ENCODE measurements around the gene FSD1. TPM values are rescaled to one million over a fixed set of nuclear protein-coding genes. Genes with fewer than 3 reads are reported as not detected.

FSD1 gene
- total and polyA plus RNA-seq, 9 of the 15 experiments (the other 6 are each of a cell fraction or from before 2014, with no cell fraction given), result 0.11 to 1.9 (median 0.94) TPM; not detected in 1

GRCh38 chr19:4367336-4367723, 62.9 kb downstream of the FSD1 start:
- peaks cover 82% of the 10 kb centered on the region; the same call in 2 of the 3 replicates for H3K36me3 ChIP-seq (ENCODE audit: control insufficient read depth, insufficient read depth, low read length)
- H3K4me3 ChIP-seq, result no peak overlapping the region
- no peak overlapping the region for H3K4me2 ChIP-seq (ENCODE audit: insufficient read depth, low read length)
- FAIRE-seq, result no peak
- intact Hi-C loops (cut with micrococcal nuclease) (no loop called here), in situ Hi-C loops (cut with MboI) (no loop called here)
- DNase-seq (ENCODE audit: extremely low read depth in 1 of 4, low spot score in 3 of 4), result no peak
- no TSS peak for BruUV-seq (replicated peaks)
- no peak overlapping the region for H2AFZ ChIP-seq (ENCODE audit: low read depth, low read length)
- TF ChIP-seq MCM2 (IDR thresholded peaks at IDR 0.05; ENCODE audit: low read depth) (no peak), ZKSCAN8 (CRISPR knock-in tag; IDR thresholded peaks at IDR 0.05) (no peak), CHD2 (IDR thresholded peaks at IDR 0.05; ENCODE audit: low read depth, low read length) (no peak), TRIM28 (IDR thresholded peaks at IDR 0.05) (no peak)
- H3K9me1 ChIP-seq (ENCODE audit: control insufficient read depth, insufficient read depth, low read length), result no peaks in the 10 kb centered on the region
- ATAC-seq, result no peak
- H3K27me3 ChIP-seq (ENCODE audit: control insufficient read depth in 2 of 2, insufficient read depth in 2 of 2, low read length in 2 of 2), result no peaks in the 10 kb centered on the region
- H3K4me1 ChIP-seq (replicated peaks in 1 of 2; ENCODE audit: control insufficient read depth in 2 of 2, insufficient read depth in 2 of 2, low read length in 2 of 2), result peaks cover 28 to 84% of the 10 kb centered on the region in 2 experiments
- ChIA-PET POLR2A (interaction anchor here (0.6 to 3.6 kb wide), 2 partner anchors 10 to 137 kb away, joined by 3 to 18 read pairs; no protein-coding TSS in a partner anchor), CTCF (ENCODE audit: low intra/inter-chr PET ratio) (no interaction called here)
- no peaks in the 10 kb centered on the region for H3K9me3 ChIP-seq (replicated peaks; ENCODE audit: control insufficient read depth, insufficient read depth, low read depth, low read length)
- WGBS (ENCODE audit: insufficient coverage, low coverage, missing lambda C conversion rate), result 91% methylated on average over 10 of the region's 10 CpGs
- H3K27ac ChIP-seq (ENCODE audit: extremely low read depth, low read depth, low read length), result no peak overlapping the region
- H4K20me1 ChIP-seq (replicated peaks; ENCODE audit: control insufficient read depth, insufficient read depth, low read length), result no peaks in the 10 kb centered on the region; the same call in 1 of the 2 replicates
- H3K9ac ChIP-seq (ENCODE audit: insufficient read depth in 1 of 2, low read depth in 2 of 2, low read length in 2 of 2), result 0 out of 4 replicates have a peak overlapping the region, but pooled peaks of 1 of the 2 experiments have one; percentile 42
- H3K79me2 ChIP-seq (ENCODE audit: control insufficient read depth, insufficient read depth, low read length), result peaks cover 55% of the 10 kb centered on the region

GRCh38 chr19:4367781-4368127, 63.4 kb downstream of the FSD1 start:
- FAIRE-seq, result no peak
- Histone ChIP-seq H3K9me3 (replicated peaks; ENCODE audit: control insufficient read depth, insufficient read depth, low read depth, low read length) (no peaks in the 10 kb centered on the region), H3K27ac (ENCODE audit: extremely low read depth, low read depth, low read length) (no peak overlapping the region), H3K4me2 (ENCODE audit: insufficient read depth, low read length) (no peak overlapping the region), H3K36me3 (ENCODE audit: control insufficient read depth, insufficient read depth, low read length) (peaks cover 79% of the 10 kb centered on the region; the same call in 2 of the 3 replicates), H2AFZ (ENCODE audit: low read depth, low read length) (no peak overlapping the region), H3K9me1 (ENCODE audit: control insufficient read depth, insufficient read depth, low read length) (no peaks in the 10 kb centered on the region), H3K27me3 (ENCODE audit: control insufficient read depth in 2 of 2, insufficient read depth in 2 of 2, low read length in 2 of 2) (no peaks in the 10 kb centered on the region), H4K20me1 (replicated peaks; ENCODE audit: control insufficient read depth, insufficient read depth, low read length) (no peaks in the 10 kb centered on the region; the same call in 1 of the 2 replicates), H3K4me3 (no peak overlapping the region), H3K79me2 (ENCODE audit: control insufficient read depth, insufficient read depth, low read length) (peaks cover 59% of the 10 kb centered on the region), H3K9ac (ENCODE audit: insufficient read depth in 1 of 2, low read depth in 2 of 2, low read length in 2 of 2) (peak overlapping the region in 1 of 2 experiments; percentile 84; a peak in 2 of 4 replicates), H3K4me1 (replicated peaks in 1 of 2; ENCODE audit: control insufficient read depth in 2 of 2, insufficient read depth in 2 of 2, low read length in 2 of 2) (peaks cover 33 to 84% of the 10 kb centered on the region in 2 experiments)
- no peak for TF ChIP-seq PTTG1 (tag; IDR thresholded peaks at IDR 0.05; ENCODE audit: low read depth)
- 0 out of 2 replicates have a peak, but pooled peaks have one; percentile 14 for TF ChIP-seq RBFOX2 (IDR thresholded peaks at IDR 0.05; ENCODE audit: low read depth, low read length)
- ChIA-PET POLR2A (interaction anchor here (3.6 kb wide), 1 partner anchor 11 kb away, joined by 18 read pairs; no protein-coding TSS in a partner anchor), CTCF (ENCODE audit: low intra/inter-chr PET ratio) (no interaction called here)
- DNase-seq (ENCODE audit: extremely low read depth in 1 of 4, low spot score in 3 of 4), result no peak
- in situ Hi-C loops (cut with MboI) (no loop called here), intact Hi-C loops (cut with micrococcal nuclease) (no loop called here)
- 93% methylated on average over 13 of the region's 13 CpGs for WGBS (ENCODE audit: insufficient coverage, low coverage, missing lambda C conversion rate)
- ATAC-seq, result no peak
- BruUV-seq (replicated peaks), result no TSS peak
